Thoracic aorta (tissue), 2 donors: ENCODE data around the gene KIF6. TPM values are rescaled to one million over a fixed set of nuclear protein-coding genes. Genes with fewer than 3 reads are reported as not detected.

Experiments used
- ATAC-seq: fragments of 150-250 bp; one replicate; pipeline ENCODE4 v1.8.0; 2017; ENCODE audit warnings: low read depth; ENCODE audit not compliant: insufficient number of reproducible peaks, low FRiP score
- DNase-seq: peaks from one replicate; pipeline ENCODE4 v3.0.0-alpha.2; 2020; ENCODE audit warnings: low spot score
- H3K27ac ChIP-seq, 2 donors: fragments of 200-600 bp; sonication (generic); 1 replicate in 1 of 2; 2 replicates in 1 of 2; pipeline ENCODE4 v1.5.1; 2016; ENCODE audit warnings: mild to moderate bottlenecking in 2 of 2, moderate library complexity in 2 of 2
- H3K27me3 ChIP-seq: fragments of 200-600 bp; sonication (generic); replicated peaks from 2 replicates; pipeline ENCODE4 v1.6.0; 2016; ENCODE audit warnings: mild to moderate bottlenecking; ENCODE audit not compliant: insufficient read depth
- H3K36me3 ChIP-seq: fragments of 200-600 bp; sonication (generic); one replicate; pipeline ENCODE4 v1.5.1; 2016
- H3K4me1 ChIP-seq, 2 donors: fragments of 200-600 bp; sonication (generic); 1 replicate in 1 of 2; 2 replicates in 1 of 2; pipeline versions ENCODE4 v1.5.1 to v1.6.0; 2016; ENCODE audit warnings: low read depth in 2 of 2, mild to moderate bottlenecking in 1 of 2; ENCODE audit not compliant: control insufficient read depth in 1 of 2
- H3K4me3 ChIP-seq: fragments of 200-600 bp; sonication (generic); 2 replicates; pipeline ENCODE4 v1.5.1; 2016; ENCODE audit warnings: mild to moderate bottlenecking
- H3K9me3 ChIP-seq: fragments of 200-600 bp; sonication (generic); 2 replicates; pipeline ENCODE4 v1.5.1; 2016
- total RNA-seq, 2 donors: library from RNA; depleted of rRNA; stranded (reverse); fragments of >200 nt; gene quantifications; one replicate each; pipeline versions ENCODE4 v1.1.0 to v1.2.3, GENCODE V29; 2016
- TF ChIP-seq, protein P1 (sequence below): fragments of 200-600 bp; sonication (generic); IDR thresholded peaks from one replicate; pipeline ENCODE4 v1.5.1; 2019; ENCODE audit warnings: antibody characterized with exemption

Gene KIF6
- total RNA-seq, 2 donors from 2014 or later, result not detected

DNA sequence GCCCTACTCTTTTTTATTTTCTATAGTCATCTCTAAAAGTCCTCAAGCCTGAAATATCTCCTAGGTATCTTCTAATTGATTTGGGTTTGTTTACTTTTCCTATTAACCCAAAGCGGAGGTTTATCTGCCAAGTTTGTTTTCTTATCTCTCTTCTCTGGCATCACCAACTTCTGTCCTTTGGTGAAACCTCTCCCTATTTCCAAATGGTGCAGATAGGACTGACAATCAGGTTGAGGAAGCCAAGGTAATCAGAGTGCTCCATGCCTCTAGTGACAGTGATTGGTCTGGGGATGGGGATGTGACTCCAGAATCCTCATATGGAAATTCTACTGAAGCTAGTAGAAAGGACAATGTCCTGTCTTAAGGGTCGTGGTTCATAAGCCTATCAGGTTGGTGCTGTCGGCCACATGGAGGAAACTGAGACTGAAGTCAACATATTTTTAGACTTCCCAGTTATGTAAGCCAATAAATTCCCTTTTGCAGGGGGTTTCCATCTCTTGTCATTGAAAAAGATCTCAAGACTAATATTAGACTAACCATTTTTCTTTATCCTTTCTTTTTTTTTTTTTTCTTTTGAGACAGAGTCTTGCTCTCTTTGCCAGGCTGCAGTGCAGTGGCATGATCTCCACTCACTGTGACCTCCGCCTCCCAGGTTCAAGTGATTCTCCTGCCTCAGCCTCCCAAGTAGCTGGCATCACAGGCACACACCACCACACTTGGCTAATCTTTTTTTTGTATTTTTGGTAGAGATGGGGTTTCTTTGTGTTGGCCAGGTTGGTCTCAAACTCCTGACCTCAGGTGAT is 28.0 kb downstream of the KIF6 start:
- DNase-seq, result no peak
- no peaks in the 10 kb centered on the region for H3K27me3 ChIP-seq
- no peaks in the 10 kb centered on the region for H3K9me3 ChIP-seq
- TF ChIP-seq, protein P1, sequence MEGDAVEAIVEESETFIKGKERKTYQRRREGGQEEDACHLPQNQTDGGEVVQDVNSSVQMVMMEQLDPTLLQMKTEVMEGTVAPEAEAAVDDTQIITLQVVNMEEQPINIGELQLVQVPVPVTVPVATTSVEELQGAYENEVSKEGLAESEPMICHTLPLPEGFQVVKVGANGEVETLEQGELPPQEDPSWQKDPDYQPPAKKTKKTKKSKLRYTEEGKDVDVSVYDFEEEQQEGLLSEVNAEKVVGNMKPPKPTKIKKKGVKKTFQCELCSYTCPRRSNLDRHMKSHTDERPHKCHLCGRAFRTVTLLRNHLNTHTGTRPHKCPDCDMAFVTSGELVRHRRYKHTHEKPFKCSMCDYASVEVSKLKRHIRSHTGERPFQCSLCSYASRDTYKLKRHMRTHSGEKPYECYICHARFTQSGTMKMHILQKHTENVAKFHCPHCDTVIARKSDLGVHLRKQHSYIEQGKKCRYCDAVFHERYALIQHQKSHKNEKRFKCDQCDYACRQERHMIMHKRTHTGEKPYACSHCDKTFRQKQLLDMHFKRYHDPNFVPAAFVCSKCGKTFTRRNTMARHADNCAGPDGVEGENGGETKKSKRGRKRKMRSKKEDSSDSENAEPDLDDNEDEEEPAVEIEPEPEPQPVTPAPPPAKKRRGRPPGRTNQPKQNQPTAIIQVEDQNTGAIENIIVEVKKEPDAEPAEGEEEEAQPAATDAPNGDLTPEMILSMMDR, result no peak
- no peak overlapping the region for H3K4me3 ChIP-seq
- H3K36me3 ChIP-seq, result no peaks in the 10 kb centered on the region
- no peaks in the 10 kb centered on the region for H3K4me1 ChIP-seq
- no peak overlapping the region for H3K27ac ChIP-seq
- no peak for ATAC-seq

DNA sequence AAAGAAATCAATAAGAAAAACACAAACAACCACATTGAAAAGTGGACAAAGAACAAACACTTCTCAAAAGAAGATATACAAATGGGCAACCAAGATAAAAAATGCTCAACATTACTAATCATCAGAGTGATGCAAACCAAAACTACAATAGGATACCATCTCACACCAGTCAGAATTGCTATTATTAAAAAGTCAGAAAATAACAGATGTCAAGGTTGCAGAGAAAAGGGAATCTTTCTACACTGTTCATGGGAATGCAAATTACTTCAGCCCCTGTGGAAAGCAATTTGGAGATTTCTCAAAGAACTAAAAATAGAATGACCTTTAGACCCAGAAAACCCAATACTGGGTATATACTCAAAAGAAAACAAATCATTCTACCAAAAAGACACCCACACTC is 29.8 kb downstream of the KIF6 start:
- TF ChIP-seq, protein P1, result no peak

DNA sequence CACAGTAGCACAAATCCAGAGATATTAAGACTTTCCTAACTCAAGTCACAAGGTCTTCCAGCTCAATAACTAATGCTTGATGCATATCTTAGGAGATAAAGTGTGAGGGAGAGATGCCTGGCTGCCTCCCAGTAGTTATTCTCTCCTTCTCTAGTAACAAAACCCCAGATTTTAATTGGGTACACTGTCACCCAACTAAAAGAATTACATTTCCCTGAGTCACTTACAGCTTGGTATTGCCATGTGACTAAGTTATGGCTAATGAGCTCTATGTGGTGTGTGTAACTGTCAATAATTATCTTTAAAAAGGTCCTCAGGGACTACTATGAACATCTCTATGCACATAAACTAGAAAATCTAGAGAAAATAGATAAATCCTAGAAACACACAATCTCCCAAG is 32.0 kb downstream of the KIF6 start:
- ATAC-seq, result no peak
- no peaks in the 10 kb centered on the region for H3K9me3 ChIP-seq
- H3K4me3 ChIP-seq, result no peak overlapping the region
- H3K27me3 ChIP-seq, result no peaks in the 10 kb centered on the region
- H3K36me3 ChIP-seq, result no peaks in the 10 kb centered on the region
- no peaks in the 10 kb centered on the region for H3K4me1 ChIP-seq
- H3K27ac ChIP-seq, result no peak overlapping the region
- DNase-seq, result no peak
- TF ChIP-seq, protein P1, result no peak

More for the DNA sequence above, 29.8 kb downstream of the KIF6 start:
- no peaks in the 10 kb centered on the region for H3K9me3 ChIP-seq
- DNase-seq (no peak), ATAC-seq (no peak)
- H3K4me3 ChIP-seq, result no peak overlapping the region
- H3K36me3 ChIP-seq, result no peaks in the 10 kb centered on the region
- no peaks in the 10 kb centered on the region for H3K27me3 ChIP-seq
- H3K27ac ChIP-seq, result no peak overlapping the region
- no peaks in the 10 kb centered on the region for H3K4me1 ChIP-seq

DNA sequence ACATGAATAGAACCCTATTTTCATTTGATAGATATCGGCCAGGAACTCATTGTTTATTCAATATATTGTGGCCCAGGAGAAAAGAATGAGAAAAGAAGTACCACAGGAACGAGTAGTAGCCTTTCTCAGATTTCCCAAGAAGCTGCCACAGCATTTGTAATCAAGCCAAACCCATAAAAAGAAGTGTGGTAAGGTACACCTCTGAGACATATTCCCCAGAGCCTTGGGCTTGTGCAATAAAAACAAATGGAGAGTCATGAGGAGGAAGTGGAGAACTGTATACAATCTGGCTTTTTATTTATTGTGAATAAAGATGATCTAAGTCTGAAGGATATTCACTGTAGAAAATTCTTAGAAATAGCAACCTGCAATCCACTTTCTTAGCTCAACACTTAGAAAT is 36.7 kb downstream of the KIF6 start:
- no peaks in the 10 kb centered on the region for H3K36me3 ChIP-seq
- TF ChIP-seq, protein P1, result no peak
- no peak overlapping the region for H3K27ac ChIP-seq
- H3K4me1 ChIP-seq, result no peaks in the 10 kb centered on the region
- no peak for ATAC-seq
- no peaks in the 10 kb centered on the region for H3K27me3 ChIP-seq
- no peaks in the 10 kb centered on the region for H3K9me3 ChIP-seq
- no peak overlapping the region for H3K4me3 ChIP-seq
- no peak for DNase-seq

DNA sequence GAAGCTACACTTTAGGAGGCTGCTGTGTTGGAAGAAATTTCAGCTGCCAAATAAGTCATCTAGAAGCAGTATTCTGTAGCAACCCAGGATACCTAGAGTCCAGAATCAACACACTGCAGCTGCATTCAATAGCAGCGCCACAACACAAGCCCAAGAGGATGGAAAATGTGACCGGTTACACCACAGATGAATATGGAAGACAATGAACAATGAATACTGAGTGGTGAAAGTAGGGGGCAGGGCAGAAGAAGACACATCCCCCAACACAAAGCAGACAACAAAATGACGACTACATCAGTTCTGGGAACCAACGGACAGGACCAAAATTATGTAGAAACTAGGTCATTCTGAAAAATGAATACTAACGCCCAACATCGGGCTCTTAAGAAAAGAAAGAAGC is 38.2 kb downstream of the KIF6 start:
- DNase-seq (no peak), ATAC-seq (no peak)
- Histone ChIP-seq H3K4me3 (no peak overlapping the region), H3K36me3 (no peaks in the 10 kb centered on the region), H3K27ac (no peak overlapping the region), H3K27me3 (no peaks in the 10 kb centered on the region), H3K4me1 (no peaks in the 10 kb centered on the region), H3K9me3 (no peaks in the 10 kb centered on the region)
- TF ChIP-seq, protein P1, result no peak
